ENCODE results near the gene ATP8A2. TPM values are rescaled to one million over a fixed set of nuclear protein-coding genes. Genes with fewer than 3 reads are reported as not detected.
"Not testable (repeated sequence)": the region's sequence is repeated elsewhere in the genome, so short reads cannot be mapped to it uniquely, and the experiment has no call there.

The ATP8A2 gene
- total and polyA plus RNA-seq, 12 donors = under 0.01 to 0.18 (median 0.10) TPM; not detected in 3

- no peak for TF ChIP-seq CTCF (IDR thresholded peaks at IDR 0.05)
- H3K9me3 ChIP-seq = no peaks in the 10 kb centered on the region
- peaks cover 0 to 16% (median 9%) of the 10 kb centered on the region in 7 donors for H3K27me3 ChIP-seq
- no peak overlapping the region for H3K27ac ChIP-seq
- 84 to 88% methylated on average over 2 of the region's 2 CpGs for WGBS, 2 donors
- no peak for ATAC-seq
- H3K36me3 ChIP-seq = no peaks in the 10 kb centered on the region
- intact Hi-C loops (cut with DNase I) = no loop called here
- H3K4me3 ChIP-seq = no peak overlapping the region
- DNase-seq = no peak
- no peaks in the 10 kb centered on the region for H3K4me1 ChIP-seq
These were observed 411.3 kb downstream of the ATP8A2 start for GRCh38 chr13:25783076-25783475.

GRCh38 chr13:25783601-25784024 is 411.8 kb downstream of the ATP8A2 start:
- TF ChIP-seq CTCF (IDR thresholded peaks at IDR 0.05) = no peak
- H3K36me3 ChIP-seq = no peaks in the 10 kb centered on the region
- DNase-seq = no peak
- no peak for ATAC-seq
- peaks cover 0 to 21% (median 4%) of the 10 kb centered on the region in 7 donors for H3K27me3 ChIP-seq
- no peak overlapping the region for H3K27ac ChIP-seq
- WGBS, 2 donors = 58 to 60% methylated on average over 5 of the region's 5 CpGs
- no peaks in the 10 kb centered on the region for H3K4me1 ChIP-seq
- no peak overlapping the region for H3K4me3 ChIP-seq
- intact Hi-C loops (cut with DNase I) = no loop called here
- no peaks in the 10 kb centered on the region for H3K9me3 ChIP-seq

- Histone ChIP-seq H3K9me3 (no peaks in the 10 kb centered on the region), H3K27ac (no peak overlapping the region), H3K36me3 (no peaks in the 10 kb centered on the region), H3K27me3 (peaks cover 0 to 22% (median 3%) of the 10 kb centered on the region in 7 donors), H3K4me3 (no peak overlapping the region), H3K4me1 (no peaks in the 10 kb centered on the region)
- 62 to 73% methylated on average over 4 of the region's 4 CpGs for WGBS, 2 donors
- ATAC-seq = no peak
- DNase-seq = no peak
- intact Hi-C loops (cut with DNase I) = no loop called here
- TF ChIP-seq CTCF (IDR thresholded peaks at IDR 0.05) = no peak
These were observed 412.3 kb downstream of the ATP8A2 start for GRCh38 chr13:25784119-25784518.

GRCh38 chr13:25790137-25790536 is 418.4 kb downstream of the ATP8A2 start:
- H3K27ac ChIP-seq; H3K4me3 ChIP-seq; H3K4me1 ChIP-seq; intact Hi-C loops (cut with DNase I); ATAC-seq; DNase-seq; H3K9me3 ChIP-seq; H3K36me3 ChIP-seq: not testable (repeated sequence)
- peaks cover 0 to 13% (median 0%) of the 10 kb centered on the region in 7 donors for H3K27me3 ChIP-seq
- WGBS, 2 donors = 94 to 96% methylated on average over 1 of the region's 1 CpG

GRCh38 chr13:25795277-25795676 is 423.5 kb downstream of the ATP8A2 start:
- no peak for TF ChIP-seq CTCF (IDR thresholded peaks at IDR 0.05)
- 88 to 93% methylated on average over 1 of the region's 1 CpG for WGBS, 2 donors
- no peak for DNase-seq
- ATAC-seq = no peak
- peaks cover 0 to 2% (median 0%) of the 10 kb centered on the region in 7 donors for H3K27me3 ChIP-seq
- no peaks in the 10 kb centered on the region for H3K36me3 ChIP-seq
- H3K9me3 ChIP-seq = no peaks in the 10 kb centered on the region
- no peak overlapping the region for H3K4me3 ChIP-seq
- no peaks in the 10 kb centered on the region for H3K4me1 ChIP-seq
- intact Hi-C loops (cut with DNase I) = no loop called here
- H3K27ac ChIP-seq = no peak overlapping the region
